Mammary epithelial cell (primary cell): ENCODE results near the gene PANK2.
"Not testable (repeated sequence)": the region's sequence is repeated elsewhere in the genome, so short reads cannot be mapped to it uniquely, and the experiment has no call there.

Experiments
- EZH2 ChIP-seq: IDR thresholded peaks from 2 replicates; pipeline ENCODE4 v1.6.1; 2012; ENCODE audit warnings: low read length, inconsistent platforms, borderline replicate concordance
- TF ChIP-seq, protein P1 (sequence below), 2 donors: IDR thresholded peaks in 1 of 2; conservative IDR thresholded peaks in 1 of 2; 2 replicates each; pipeline ENCODE4 v1.5.1; 2011 to 2012; ENCODE audit warnings: inconsistent platforms in 2 of 2, low read length in 2 of 2, mild to moderate bottlenecking in 2 of 2, control low read depth in 1 of 2, low read depth in 1 of 2; ENCODE audit not compliant: insufficient read depth in 1 of 2; ENCODE audit errors: extremely low read depth in 1 of 2

DNA sequence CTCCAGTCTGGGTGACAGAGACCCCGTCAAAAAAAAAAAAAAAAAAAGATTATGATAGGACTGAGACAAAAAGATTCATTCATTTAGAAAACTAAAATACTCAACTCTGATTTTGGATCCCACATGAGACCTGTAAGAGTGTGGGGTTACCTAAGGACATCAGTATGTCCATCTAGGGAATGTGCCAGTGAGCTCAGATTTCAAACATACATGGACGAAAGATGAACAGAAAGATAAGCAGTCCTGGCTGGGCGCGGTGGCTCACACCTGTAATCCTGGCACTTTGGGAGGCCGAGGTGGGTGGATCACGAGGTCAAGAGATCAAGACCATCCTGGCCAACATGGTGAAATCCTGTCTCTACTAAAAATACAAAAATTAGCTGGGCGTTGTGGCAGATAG is 57.5 kb downstream of the PANK2 start:
- TF ChIP-seq, protein P1, sequence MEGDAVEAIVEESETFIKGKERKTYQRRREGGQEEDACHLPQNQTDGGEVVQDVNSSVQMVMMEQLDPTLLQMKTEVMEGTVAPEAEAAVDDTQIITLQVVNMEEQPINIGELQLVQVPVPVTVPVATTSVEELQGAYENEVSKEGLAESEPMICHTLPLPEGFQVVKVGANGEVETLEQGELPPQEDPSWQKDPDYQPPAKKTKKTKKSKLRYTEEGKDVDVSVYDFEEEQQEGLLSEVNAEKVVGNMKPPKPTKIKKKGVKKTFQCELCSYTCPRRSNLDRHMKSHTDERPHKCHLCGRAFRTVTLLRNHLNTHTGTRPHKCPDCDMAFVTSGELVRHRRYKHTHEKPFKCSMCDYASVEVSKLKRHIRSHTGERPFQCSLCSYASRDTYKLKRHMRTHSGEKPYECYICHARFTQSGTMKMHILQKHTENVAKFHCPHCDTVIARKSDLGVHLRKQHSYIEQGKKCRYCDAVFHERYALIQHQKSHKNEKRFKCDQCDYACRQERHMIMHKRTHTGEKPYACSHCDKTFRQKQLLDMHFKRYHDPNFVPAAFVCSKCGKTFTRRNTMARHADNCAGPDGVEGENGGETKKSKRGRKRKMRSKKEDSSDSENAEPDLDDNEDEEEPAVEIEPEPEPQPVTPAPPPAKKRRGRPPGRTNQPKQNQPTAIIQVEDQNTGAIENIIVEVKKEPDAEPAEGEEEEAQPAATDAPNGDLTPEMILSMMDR (conservative IDR thresholded peaks at IDR 0.05 in 1 of 2, IDR thresholded peaks at IDR 0.05 in 1 of 2; ENCODE audit: extremely low read depth in 1 of 2, insufficient read depth in 1 of 2, low read depth in 1 of 2, low read length in 2 of 2): not testable (repeated sequence)
- TF ChIP-seq EZH2: not testable (repeated sequence)
